Middle frontal gyrus (tissue), 1 donor: ENCODE data around the gene UBFD1.
"Not testable (repeated sequence)": the region's sequence is repeated elsewhere in the genome, so short reads cannot be mapped to it uniquely, and the experiment has no call there.

Experiments used
- DNase-seq: peaks from one replicate; pipeline ENCODE4 v3.0.0-alpha.2; 2015; ENCODE audit warnings: low spot score; ENCODE audit errors: extremely low spot score

The UBFD1 gene

GRCh38 chr16:23564575-23565363 lies 7.2 kb downstream of the UBFD1 start:
- no peak for DNase-seq

- DNase-seq = no peak
Observed at GRCh38 chr16:23566724-23567123, 9.2 kb downstream of the UBFD1 start.

DNA sequence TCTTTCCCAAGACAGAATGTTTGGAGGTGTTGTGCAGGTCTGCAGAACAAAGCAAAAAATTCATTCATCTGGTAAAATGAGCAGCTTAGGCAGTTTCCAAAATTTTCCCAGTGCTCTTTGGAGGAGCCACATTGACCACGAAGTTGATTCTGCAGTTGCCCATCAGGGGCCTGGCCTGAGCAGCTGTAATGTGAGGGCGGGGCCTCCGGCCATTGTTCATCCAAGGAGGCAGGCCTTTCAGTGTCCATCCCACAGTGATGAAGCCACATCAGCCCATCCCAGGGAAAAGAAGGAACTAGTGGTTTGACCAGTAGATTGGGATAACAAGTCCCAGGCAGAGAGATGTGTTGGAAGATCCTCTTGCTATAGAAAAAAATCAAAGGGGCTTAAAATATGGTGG lies 10.1 kb downstream of the UBFD1 start:
- no peak for DNase-seq

DNA sequence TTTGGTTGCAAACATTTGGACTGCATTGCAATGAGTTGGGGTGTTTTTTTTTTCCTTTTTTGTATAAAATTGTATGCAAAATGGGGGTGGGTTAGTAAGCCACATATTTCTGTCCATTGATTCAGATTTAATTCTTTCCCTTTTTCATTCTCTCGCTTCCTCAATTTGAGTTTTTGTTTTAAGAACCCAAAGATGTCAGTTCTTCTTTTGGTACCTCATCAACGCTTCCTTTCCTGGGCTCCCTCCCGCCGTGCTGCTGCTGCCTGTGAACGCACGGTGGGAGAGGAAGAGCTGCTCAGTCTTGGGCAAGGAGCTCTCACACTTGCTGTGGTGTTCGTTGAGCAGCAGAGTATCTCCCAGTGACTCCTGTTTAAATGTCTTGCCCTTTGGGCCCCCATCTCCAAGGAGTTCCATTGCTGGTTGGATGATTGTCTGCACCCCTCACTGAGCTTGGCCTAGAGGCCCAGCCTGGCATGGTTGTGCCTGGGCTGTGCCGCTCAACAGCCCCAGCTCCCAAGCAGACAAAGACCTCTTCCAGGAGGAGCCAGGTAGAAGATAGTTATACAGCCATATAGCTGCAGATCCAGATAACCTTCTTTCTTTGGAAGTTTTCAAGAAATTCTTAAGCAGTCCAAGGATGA lies 13.6 kb downstream of the UBFD1 start:
- DNase-seq = no peak

- no peak for DNase-seq
Observed at GRCh38 chr16:23571895-23572294, 14.4 kb downstream of the UBFD1 start.

- DNase-seq = no peak
Observed at GRCh38 chr16:23572394-23572793, 14.9 kb downstream of the UBFD1 start.

GRCh38 chr16:23573817-23574216 lies 16.3 kb downstream of the UBFD1 start:
- DNase-seq = no peak

GRCh38 chr16:23575834-23576233 lies 18.3 kb downstream of the UBFD1 start:
- DNase-seq = no peak

DNA sequence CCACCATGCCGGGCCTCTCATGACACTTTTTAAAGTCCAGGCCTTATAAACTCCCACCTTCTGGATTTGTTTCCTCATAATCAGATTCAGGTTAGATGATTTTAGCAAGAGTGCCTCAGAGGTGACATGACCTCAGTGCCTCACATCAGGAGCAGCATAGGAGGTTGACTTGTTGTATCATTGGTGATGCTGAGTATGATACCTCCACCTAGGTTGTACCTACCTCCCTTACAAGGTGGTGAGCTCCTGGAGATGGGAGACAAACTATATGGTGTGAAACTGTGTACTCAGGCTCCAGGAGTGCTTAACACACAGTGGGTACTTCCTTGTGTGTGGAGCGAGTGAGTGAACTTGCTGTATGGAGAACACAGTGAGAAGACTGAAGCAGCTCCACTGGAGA lies 20.0 kb downstream of the UBFD1 start:
- no peak for DNase-seq

DNA sequence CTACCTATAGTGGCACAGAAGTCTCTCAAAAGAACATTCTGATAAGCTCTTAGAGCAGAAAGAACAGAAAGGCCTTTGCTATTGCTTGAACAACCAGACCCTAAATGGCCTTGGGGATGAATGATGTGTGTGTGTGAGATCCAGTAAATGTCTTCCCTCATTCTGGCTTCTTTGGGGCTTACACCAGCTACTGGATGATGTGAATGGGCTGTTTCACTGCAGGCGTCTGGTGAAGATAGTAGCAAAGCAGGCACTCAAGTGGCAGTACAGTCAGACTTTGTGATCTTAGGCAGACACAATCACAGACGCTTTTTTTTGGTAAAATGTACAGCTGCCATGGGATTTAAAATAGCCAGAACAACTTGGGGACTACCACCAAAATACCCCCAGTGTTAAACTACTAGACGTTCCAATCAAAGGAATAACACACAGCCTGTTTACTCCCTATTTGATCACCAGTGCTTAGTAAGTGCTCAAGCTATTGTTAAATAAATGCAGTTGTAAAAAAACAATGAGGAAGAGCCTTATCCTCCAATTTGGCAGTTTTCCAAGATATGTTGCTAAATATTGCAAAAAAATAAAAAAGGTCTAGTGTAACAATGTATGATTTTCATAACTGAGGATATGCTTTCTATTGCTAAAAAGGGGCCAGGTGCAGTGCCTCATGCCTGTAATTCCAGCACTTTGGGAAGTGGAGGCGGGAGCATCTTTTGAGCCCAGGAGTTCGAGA lies 20.7 kb downstream of the UBFD1 start:
- no peak for DNase-seq

- DNase-seq = no peak
Observed at GRCh38 chr16:23579371-23579770, 21.8 kb downstream of the UBFD1 start.

- DNase-seq = no peak
Observed at GRCh38 chr16:23580391-23580790, 22.9 kb downstream of the UBFD1 start.

GRCh38 chr16:23581764-23582163 lies 24.2 kb downstream of the UBFD1 start:
- DNase-seq = no peak

DNA sequence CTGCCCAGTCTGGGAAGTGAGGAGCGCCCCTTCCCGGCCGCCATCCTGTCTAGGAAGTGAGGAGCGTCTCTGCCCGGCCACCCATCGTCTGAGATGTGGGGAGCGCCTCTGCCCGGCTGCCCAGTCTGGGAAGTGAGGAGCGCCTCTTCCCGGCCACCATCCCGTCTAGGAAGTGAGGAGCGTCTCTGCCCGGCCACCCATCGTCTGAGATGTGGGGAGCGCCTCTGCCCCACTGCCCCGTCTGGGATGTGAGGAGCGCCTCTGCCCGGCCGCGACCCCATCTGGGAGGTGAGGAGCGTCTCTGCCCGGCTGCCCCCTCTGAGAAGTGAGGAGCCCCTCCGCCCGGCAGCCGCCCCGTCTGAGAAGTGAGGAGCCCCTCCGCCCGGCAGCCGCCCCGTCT lies 25.7 kb downstream of the UBFD1 start:
- not testable (repeated sequence) for DNase-seq

DNA sequence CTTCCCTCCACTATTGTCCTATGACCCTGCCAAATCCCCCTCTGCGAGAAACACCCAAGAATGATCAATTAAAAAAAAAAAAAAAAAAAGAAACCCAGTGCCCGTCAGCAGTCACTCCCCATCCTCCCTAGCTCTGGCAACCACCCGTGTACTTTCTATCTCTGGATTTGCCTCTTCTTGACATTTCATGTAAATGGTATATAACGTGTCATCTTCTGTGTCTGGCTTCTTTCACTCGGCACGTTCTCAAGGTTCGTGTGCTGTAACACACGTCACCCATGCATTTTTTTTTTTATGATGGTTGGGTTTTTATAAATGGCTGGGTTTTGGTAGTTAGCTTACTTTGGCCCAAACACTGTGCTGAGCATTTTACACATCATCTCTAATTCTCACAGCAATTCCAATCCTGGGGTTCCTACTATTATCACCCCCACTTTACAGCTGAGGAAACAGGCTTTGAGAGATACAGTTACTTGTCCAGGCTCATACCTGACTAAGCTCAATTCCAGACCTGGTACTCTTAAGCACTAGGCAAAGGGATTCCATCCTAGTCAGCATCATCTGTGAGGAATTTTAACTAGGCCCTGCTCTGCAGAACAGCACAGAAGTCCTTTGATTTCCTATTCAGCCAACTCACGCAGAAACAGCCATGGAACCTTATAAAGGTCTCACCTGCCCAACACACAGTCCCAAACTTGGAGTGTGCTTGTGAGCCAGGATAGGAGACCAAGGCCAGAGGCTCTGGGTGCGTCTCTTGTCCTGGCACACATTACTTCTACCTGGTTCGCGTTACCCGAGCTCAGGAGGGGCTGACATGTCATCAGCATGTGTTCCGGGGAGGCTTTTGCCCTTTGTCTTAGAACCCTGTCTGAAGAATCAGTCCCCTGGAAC lies 26.9 kb downstream of the UBFD1 start:
- DNase-seq = no peak

- DNase-seq = no peak
Observed at GRCh38 chr16:23587726-23588125, 30.2 kb downstream of the UBFD1 start.

DNA sequence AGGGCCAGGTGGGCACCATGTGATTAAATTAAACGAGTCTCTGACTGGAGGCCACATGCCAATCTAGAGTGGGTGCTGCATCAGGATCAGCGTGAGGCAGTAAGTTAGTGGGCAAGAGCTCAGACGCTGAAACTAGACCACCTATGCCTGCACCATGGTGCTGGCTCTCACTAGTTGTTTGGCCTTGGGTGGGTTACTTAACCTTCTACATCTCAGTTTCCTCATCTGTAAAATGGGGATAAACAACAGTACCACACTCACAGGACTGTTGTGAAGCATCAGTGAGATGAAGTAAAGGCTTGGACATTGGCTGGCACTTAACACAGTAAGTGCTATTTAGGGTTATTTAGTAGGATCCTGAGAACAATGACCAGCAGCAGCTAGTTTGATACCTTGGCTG lies 32.7 kb downstream of the UBFD1 start:
- DNase-seq = no peak

- DNase-seq = no peak
Observed at GRCh38 chr16:23594186-23594585, 36.7 kb downstream of the UBFD1 start.

GRCh38 chr16:23595246-23595950 lies 37.9 kb downstream of the UBFD1 start:
- DNase-seq = no peak

GRCh38 chr16:23595951-23596720 lies 38.6 kb downstream of the UBFD1 start, which contains the start of gene NDUFAB1:
TSS of gene NDUFAB1 (minus strand) at chr16:23596316. CDS start at chr16:23596290, 26 bp downstream.
- peak; percentile 89 for DNase-seq
